ENCODE data around the gene CLEC19A.

The CLEC19A gene

DNA sequence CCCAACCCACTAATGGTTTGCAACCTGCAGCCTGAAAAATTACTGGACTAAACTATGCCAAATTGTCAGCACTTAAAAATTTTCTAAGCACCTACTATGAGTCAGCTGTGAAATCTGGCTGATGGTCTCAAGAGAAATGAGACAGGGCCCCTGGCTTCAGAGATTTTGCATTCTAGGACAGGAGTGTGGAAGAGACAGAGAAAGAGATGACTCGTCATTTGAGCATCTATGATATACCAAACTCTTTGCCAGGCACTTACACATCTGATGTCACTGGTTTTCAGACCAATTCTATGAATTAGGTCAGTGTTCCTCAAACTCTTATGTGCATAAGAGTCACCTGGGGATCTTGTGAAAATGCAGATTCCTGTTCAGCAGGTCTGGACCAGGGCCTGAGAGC lies 44.4 kb downstream of the CLEC19A start:
- DNase-seq: no peak

GRCh38 chr16:19330841-19331397 lies 45.4 kb downstream of the CLEC19A start:
- DNase-seq: peak; percentile 2

- no peak for DNase-seq
Measured at GRCh38 chr16:19331794-19332193, 46.3 kb downstream of the CLEC19A start.

GRCh38 chr16:19338335-19338734 lies 52.8 kb downstream of the CLEC19A start:
- DNase-seq: no peak

DNA sequence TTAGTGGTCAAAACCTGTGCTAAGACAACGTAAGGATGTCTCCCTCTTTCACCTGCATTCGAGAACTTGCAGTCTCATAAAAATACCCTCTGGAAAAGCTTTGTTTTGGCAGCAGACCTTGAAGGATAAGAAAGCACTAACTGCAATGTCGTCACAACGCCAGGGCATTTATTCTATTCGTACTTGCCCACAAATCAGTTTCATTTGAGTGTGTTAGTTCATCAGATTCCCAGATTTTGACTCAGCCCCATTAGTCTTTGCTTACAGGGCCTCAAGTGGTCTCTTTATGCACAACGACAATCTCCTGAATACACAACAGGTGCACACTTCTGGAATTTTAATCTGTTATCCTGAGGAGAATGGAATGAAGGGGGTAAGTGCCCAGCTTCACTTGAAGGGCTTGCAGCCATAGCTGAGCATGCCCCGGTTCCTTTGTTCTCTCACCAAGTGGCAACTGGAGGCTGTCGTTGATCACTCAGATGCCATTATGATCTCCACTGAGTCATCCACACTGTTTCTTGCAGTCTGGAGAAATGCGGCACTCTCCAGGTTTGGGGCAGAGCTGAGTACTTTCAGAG lies 58.8 kb downstream of the CLEC19A start:
- DNase-seq: no peak

DNA sequence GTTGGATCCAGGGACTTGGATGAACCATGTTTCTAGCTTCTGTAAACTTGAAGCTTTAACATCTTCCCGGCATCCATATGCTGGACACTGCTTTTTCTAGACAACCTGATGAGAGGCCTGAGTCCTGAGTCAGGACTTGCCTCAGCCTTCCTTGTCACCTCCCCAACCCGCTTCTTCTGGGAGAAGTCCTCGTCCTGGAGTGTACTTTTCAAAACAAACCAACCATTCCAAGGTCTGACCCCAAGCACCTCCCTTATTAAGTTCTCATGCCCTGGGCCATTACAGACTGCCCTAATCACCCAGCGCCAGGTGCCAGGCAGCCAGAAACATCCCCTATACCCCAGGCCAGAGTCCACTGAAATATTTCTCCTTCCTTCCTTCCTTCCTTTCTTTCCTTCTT lies 59.4 kb downstream of the CLEC19A start:
- DNase-seq: no peak

- no peak for DNase-seq
Measured at GRCh38 chr16:19346335-19346922, 60.9 kb downstream of the CLEC19A start.

DNA sequence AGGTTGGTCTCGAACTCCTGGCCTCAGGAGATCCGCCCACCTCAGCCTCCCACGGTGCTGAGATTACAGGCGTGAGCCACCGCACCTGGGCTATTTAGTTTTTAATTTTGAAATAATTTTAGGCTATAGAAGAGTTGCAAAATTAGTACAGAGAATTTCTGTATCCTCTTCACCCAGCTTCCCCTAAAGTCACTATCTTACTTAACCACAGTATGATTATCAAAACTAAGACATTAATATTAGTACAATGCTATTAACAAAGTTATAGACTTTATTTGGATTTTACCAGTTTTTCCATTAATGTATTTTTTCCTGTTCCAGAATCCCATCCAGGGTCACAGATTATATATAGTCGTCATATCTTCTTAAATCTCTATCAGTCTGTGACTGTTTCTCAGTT lies 62.6 kb downstream of the CLEC19A start:
- no peak for DNase-seq

GRCh38 chr16:19348578-19349315 lies 63.2 kb downstream of the CLEC19A start:
- DNase-seq: no peak

- DNase-seq: no peak
Measured at GRCh38 chr16:19354371-19354770, 68.8 kb downstream of the CLEC19A start.

GRCh38 chr16:19356024-19356952 lies 70.8 kb downstream of the CLEC19A start:
- no peak for DNase-seq

- DNase-seq: no peak
Measured at GRCh38 chr16:19359556-19359955, 74.0 kb downstream of the CLEC19A start.

Data from fibroblast of skin of abdomen (primary cell).